ENCODE measurements around the gene VGLL1. TPM values are rescaled to one million over a fixed set of nuclear protein-coding genes. Genes with fewer than 3 reads are reported as not detected.

Gene VGLL1
- total and polyA plus RNA-seq, 4 donors, result 0.40 to 13.8 (median 2.2) TPM

DNA sequence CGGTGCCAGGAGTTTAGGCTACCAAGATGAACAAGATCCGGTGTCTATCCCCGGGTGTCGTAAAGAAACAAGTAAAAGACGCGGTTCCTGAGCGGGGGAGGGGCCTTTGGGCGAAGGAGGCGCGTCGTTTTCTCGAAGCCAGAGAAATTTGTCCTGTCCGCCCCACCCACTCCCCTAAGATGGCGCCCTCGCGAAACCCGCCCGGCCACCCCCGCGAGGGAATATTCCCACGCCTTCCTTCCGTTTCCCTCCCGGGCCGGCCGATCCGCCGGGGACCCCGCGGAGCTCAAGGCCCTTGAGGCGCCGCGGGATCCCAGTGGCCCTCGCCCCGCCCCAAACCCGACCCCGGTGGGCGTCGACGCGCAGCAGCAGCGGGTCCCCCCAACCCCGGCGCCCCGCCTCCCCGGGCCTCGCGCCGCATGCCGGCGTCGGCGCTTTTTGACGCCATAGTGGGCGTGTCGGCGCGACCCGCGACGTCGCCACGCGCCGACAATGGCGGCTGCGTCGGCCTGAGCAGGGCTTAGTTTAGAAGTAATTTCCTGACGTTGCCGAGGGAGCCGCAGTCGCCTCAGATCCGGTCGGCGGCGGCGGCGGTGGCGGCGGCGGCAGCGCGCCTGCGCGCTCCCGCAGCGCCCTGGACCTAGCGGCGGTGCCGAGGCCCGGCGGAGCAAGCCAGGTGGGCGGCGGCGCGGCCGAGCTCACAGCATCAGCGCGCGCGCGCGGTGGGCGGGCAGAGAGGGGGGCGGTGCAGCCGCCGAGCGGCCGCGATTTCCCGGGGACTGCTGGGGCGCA is 35.1 kb upstream of the VGLL1 start:
- Histone ChIP-seq H3K9ac (ENCODE audit: insufficient read depth in 1 of 2, low read length in 2 of 2) (peak overlapping the region; percentile 81 to 93), H3K27ac (ENCODE audit: low read depth in 1 of 2, low read length in 1 of 2) (peak overlapping the region; percentile 87 to 95), H3K4me1 (ENCODE audit: control insufficient read depth in 5 of 5, insufficient read depth in 5 of 5, low read length in 5 of 5) (peaks cover 0 to 5% (median 0%) of the 10 kb centered on the region in 5 donors), H3K9me3 (ENCODE audit: control insufficient read depth in 4 of 4, insufficient read depth in 3 of 4, low read length in 3 of 4) (no peaks in the 10 kb centered on the region), H3K36me3 (ENCODE audit: control insufficient read depth in 4 of 4, insufficient read depth in 4 of 4, low read length in 4 of 4) (peaks cover 0 to 3% (median 0%) of the 10 kb centered on the region in 4 donors), H3K27me3 (ENCODE audit: control insufficient read depth in 3 of 3, insufficient read depth in 3 of 3, low read length in 2 of 3) (peaks cover 0 to 7% (median 5%) of the 10 kb centered on the region in 3 donors), H3K4me3 (peak overlapping the region; percentile 44)
- DNase-seq (peak; percentile 89 to 93 (median 92)), ATAC-seq (ENCODE audit: insufficient read depth, low FRiP score) (peak; percentile 92)
- WGBS, 2 donors, result 1 to 43% methylated on average over 27 to 111 of the region's 111 CpGs
- TF ChIP-seq, protein P1, sequence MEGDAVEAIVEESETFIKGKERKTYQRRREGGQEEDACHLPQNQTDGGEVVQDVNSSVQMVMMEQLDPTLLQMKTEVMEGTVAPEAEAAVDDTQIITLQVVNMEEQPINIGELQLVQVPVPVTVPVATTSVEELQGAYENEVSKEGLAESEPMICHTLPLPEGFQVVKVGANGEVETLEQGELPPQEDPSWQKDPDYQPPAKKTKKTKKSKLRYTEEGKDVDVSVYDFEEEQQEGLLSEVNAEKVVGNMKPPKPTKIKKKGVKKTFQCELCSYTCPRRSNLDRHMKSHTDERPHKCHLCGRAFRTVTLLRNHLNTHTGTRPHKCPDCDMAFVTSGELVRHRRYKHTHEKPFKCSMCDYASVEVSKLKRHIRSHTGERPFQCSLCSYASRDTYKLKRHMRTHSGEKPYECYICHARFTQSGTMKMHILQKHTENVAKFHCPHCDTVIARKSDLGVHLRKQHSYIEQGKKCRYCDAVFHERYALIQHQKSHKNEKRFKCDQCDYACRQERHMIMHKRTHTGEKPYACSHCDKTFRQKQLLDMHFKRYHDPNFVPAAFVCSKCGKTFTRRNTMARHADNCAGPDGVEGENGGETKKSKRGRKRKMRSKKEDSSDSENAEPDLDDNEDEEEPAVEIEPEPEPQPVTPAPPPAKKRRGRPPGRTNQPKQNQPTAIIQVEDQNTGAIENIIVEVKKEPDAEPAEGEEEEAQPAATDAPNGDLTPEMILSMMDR (IDR thresholded peaks at IDR 0.05; ENCODE audit: control extremely low read depth, extremely low read depth), result no peak

DNA sequence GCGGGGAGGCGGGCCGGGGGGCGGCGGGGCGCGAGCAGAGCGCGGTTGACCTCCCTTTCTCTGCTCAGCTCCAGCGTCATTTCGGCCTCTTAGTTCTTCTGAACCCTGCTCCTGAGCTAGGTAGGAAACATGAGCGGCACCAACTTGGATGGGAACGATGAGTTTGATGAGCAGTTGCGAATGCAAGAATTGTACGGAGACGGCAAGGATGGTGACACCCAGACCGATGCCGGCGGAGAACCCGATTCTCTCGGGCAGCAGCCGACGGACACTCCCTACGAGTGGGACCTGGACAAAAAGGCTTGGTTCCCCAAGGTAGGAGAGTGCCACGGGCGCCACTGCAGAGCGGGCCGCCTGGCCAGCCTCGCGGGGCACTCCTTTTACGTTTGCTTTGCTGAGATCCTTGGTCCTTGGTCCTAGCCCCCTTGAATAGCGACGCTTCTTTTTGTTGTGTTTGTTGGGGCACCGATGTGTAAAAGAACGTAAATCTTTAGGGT is 34.4 kb upstream of the VGLL1 start, which contains the start of gene HTATSF1:
Gene HTATSF1 (plus strand): TSS at position 37 of the 497 bp plus-strand sequence. CDS start 93 bp downstream, at position 130.
- peak within 1 kb of the TSS; percentile 87 to 95 for H3K27ac ChIP-seq (ENCODE audit: low read depth in 1 of 2, low read length in 1 of 2)
- ATAC-seq (ENCODE audit: insufficient read depth, low FRiP score), result no peak
- peaks cover 0 to 3% (median 1%) of the 10 kb centered on the region in 4 donors for H3K36me3 ChIP-seq (ENCODE audit: control insufficient read depth in 4 of 4, insufficient read depth in 4 of 4, low read length in 4 of 4)
- H3K4me3 ChIP-seq, result peak within 1 kb of the TSS; percentile 44
- H3K9me3 ChIP-seq (ENCODE audit: control insufficient read depth in 4 of 4, insufficient read depth in 3 of 4, low read length in 3 of 4), result no peaks in the 10 kb centered on the region
- peak within 1 kb of the TSS; percentile 85 to 93 for H3K9ac ChIP-seq (ENCODE audit: insufficient read depth in 1 of 2, low read length in 2 of 2)
- 0 to 41% methylated on average over 22 to 35 of the region's 35 CpGs for WGBS, 2 donors
- H3K4me1 ChIP-seq (ENCODE audit: control insufficient read depth in 5 of 5, insufficient read depth in 5 of 5, low read length in 5 of 5), result peaks cover 0 to 5% (median 0%) of the 10 kb centered on the region in 5 donors
- H3K27me3 ChIP-seq (ENCODE audit: control insufficient read depth in 3 of 3, insufficient read depth in 3 of 3, low read length in 2 of 3), result peaks cover 0 to 7% (median 4%) of the 10 kb centered on the region in 3 donors
- TF ChIP-seq, protein P1 (IDR thresholded peaks at IDR 0.05; ENCODE audit: control extremely low read depth, extremely low read depth), result no peak
- DNase-seq, result no peak

DNA sequence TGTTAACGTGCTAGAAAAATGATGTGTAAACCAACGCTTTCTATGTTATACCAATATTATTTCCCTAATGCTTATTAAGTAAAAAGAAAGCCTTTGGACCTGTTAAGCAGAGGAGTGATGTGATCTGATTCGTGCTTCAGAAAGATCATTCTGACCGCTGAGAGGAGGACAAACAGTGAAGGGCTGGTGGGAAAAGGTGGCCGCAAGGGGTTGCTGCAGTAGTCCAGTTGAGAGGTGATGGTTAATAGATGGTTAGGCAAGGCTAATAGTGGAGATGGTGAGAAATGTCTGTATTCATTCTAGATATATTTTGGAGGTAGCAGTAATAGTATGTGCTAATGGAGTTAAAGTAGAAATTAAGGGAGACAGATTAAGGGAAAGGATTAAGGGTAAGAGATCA is 12.9 kb upstream of the VGLL1 start:
- Histone ChIP-seq H3K27me3 (ENCODE audit: control insufficient read depth in 3 of 3, insufficient read depth in 3 of 3, low read length in 2 of 3) (peaks cover 0 to 13% (median 0%) of the 10 kb centered on the region in 3 donors), H3K4me3 (no peak overlapping the region), H3K27ac (ENCODE audit: low read depth in 1 of 2, low read length in 1 of 2) (no peak overlapping the region), H3K36me3 (ENCODE audit: control insufficient read depth in 4 of 4, insufficient read depth in 4 of 4, low read length in 4 of 4) (no peaks in the 10 kb centered on the region), H3K9me3 (ENCODE audit: control insufficient read depth in 4 of 4, insufficient read depth in 3 of 4, low read length in 3 of 4) (no peaks in the 10 kb centered on the region), H3K9ac (ENCODE audit: insufficient read depth in 1 of 2, low read length in 2 of 2) (no peak overlapping the region), H3K4me1 (ENCODE audit: control insufficient read depth in 5 of 5, insufficient read depth in 5 of 5, low read length in 5 of 5) (no peaks in the 10 kb centered on the region)
- ATAC-seq (ENCODE audit: insufficient read depth, low FRiP score) (no peak), DNase-seq (no peak)
- TF ChIP-seq, protein P1 (IDR thresholded peaks at IDR 0.05; ENCODE audit: control extremely low read depth, extremely low read depth), result no peak
- WGBS, 2 donors, result 67 to 91% methylated on average over 5 of the region's 5 CpGs

All from lung (tissue), 12 donors.